GM04503 (cell line): ENCODE results near the gene METTL21A.
"Not testable (repeated sequence)": the region's sequence is repeated elsewhere in the genome, so short reads cannot be mapped to it uniquely, and the experiment has no call there.

Source experiments
- DNase-seq: peaks from one replicate; pipeline ENCODE4 v3.0.0-alpha.2; 2012; ENCODE audit warnings: low read depth

METTL21A gene

DNA sequence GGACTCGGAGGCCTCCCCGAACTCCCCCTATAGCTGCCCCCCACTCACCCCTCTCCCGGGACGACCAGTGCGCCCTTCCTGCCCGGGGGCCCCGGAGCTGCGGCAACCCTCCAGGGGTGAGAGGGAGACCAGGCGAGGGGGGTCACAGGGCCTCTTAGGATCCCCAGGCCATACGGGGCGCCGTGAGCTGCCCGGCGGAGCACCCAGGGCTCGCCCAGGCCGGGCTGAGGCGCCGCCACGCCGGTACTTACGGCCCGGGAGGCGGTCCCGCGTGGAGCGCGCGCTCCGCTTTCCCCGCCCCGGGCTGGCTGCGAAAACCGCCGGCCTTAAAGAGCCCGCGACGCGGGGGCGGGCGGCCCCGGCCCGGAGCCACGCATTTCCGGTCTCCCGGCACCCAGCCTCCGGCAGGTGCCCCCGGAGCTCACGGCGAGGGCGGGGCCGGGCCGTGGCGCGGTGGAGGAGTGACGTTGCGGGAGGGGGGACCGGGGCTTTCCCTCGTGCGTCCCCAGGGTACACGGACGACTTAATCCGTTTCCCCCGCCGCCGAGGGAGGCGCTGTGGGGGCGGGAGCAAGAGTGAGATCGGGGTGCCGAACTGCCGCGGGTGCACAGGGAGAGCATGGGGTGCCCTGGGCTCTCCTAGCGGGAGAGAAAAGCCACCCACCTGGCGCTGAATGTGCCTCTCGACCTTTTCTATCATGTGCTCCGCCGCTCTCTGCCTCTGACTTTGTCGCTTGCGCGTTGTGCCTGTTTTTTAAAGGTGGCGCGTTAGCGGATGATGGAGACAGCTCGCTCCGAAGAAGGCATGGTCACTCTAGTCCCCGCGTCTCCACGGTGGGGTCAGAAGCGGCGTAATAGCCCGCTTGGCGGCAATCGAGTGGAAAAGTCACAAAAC is at the start of gene METTL21A:
METTL21A (minus strand) TSS at position 381 of the 894 bp plus-strand sequence. CDS start 1,019 bp downstream, outside the sequence.
- no peak for DNase-seq

DNA sequence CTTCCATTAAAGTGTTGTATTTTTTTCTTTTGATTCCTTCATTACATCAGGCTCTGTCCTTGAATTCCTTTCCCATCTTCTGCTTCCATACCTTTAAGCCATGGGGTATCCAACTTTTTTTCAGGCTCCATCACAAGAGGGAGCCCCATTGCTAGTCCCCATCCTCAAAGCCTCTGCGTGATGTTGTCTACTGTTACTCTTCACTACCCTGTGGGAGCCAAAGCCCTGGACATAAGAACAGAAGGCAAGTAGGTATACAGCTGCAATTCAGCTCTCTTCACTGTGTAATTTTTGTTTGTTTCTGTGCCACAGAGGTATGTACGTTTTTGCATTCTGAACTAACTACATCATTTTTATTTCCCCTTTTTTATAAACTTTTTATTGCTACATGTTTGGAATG is 49.6 kb upstream of the METTL21A start:
- no peak for DNase-seq

DNA sequence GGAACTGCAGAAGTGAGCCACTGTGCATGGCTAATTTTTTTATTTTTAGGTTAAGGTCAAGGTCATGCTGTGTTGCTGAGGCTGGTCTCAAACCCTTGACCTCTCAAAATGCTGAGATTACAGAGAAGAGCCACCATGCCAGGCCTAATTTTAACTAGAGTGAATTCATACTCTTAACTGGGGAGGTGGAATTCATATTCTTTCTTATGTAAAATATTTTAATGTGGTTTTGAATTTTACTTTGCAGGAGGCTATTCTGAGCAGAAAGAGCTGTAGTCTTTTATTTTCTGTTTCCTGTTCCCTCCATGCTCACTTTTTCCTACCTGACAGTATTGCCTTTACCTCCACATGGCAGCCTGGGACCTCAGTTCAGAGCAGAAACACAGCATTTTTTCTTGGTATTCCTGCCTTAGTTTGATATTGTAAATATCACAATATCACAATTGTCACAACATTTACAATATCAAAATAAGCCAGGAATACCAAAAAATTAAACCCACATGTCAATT is 49.1 kb upstream of the METTL21A start:
- no peak for DNase-seq

DNA sequence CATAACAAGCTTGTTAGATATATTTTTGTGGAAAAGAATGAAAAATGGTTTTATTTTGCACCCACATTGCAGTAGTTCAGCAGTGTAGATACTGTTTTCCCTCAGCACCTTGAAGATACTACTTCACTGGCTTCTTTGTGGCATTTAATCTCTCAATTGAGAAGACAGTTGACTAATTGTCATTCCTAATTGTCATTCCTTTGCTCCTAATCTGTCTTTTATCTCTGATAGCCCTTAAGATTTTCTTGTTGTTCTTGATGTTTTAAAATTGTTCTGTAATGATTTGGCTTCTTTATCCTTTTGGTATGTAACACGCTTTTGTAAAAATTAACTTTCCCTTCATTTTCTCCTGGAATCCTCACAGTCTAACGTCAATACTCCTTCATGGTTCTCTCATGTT is 48.2 kb upstream of the METTL21A start:
- no peak for DNase-seq

DNA sequence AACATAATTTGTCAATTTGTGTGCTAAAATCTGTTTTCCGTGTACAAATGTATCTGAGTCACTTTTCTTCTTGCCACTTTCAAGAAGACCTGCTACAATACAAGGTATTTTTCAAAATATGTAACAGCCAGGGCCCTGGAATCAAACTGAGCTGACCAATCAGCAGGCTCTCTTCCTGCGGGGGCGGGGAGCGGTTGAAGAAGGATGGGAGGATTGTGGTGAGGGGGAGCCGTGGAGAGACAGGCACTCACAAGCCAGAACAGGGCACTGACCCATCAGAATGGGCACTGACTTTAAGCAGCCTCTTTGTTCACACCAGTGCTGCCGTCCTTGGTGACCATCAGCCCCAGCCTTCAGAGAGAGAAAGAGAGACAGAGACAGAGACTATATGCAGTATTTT is 45.7 kb upstream of the METTL21A start:
- no peak for DNase-seq

DNA sequence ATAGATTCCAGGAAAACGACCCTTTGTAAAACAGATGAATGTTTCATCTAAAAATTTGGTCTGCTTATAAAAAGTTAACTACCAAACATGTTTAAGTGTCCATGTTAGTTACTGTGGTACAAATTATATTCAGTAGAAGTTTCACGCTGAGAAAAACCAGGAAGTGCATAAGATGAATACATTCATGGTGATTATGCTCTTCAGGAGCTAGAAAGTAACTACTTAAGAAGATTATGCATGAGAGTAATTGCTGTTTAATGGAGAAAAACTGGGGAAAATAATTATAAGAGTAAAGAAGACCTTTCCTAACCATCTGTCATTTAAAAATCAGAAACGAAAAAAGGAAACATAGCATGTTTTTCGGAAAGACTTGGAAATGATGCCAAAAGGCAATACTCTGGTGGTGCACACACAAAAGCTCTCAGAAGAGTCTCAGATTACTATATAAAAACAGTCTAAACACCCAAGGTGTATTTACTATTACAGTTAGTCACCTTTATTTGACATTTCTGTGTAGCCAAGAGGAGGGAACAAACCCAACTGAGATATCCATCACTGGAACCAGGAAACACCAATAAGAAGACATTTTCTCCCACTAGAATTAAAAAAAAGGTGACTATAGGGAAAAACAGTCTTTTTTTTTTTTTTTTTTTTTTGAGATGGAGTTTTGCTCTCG is 38.8 kb upstream of the METTL21A start:
- DNase-seq = no peak

DNA sequence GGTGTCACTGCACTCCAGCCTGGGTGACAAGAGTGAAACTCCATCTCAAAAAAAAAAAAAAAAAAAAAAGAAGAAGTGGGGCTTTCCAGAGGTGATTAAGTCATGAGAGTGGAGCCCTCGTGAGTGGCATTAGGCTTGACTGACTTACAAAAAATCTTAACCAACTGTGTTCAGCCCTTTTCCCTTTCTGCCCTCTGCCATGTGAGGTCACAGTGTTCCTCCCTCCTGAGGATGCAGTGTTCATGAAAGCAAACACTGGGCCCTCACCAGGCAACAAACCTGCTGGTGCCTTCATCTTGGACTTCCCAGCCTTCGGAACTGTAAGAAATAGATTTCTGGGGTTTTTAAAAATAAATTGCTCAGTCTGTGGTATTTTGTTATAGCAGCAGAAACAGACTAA is 37.0 kb upstream of the METTL21A start:
- DNase-seq = no peak

DNA sequence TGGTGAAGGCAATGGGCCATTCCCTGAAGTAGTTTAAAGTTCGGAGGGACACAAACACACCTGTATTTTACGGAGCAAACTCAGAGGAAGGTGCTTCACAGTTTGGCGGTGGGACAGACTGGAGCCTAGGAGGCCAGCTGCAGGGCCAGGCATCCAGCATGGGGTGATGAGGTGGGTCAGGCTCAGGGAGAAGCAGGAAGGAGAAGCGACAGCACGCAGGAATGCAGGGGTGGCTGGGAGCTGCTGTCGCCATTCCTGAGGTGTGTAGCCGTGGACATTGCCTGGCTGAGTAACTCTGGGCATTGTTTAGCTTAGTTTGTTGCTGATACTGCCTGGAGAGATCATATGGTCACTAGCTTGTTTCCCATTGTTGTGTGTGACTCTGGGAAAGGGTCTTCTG is 35.8 kb upstream of the METTL21A start:
- DNase-seq = no peak

DNA sequence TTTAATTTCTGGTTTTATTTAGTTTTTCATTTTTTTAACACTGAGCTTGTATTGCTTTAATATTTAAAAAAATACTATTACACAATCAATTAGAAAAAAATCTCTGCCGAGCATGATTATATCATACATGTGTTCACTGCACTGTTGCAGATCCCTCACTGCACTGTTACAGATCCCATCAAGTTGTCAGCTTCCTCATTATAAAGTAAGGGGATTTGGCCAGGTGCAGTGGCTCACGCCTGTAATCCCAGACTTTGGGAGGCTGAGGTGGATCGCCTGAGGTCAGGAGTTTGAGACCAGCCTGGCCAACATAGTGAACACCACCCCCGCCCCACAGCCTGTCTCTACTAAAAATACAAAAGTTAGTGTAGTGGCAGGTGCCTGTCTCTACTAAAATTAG is 33.0 kb upstream of the METTL21A start:
- DNase-seq = no peak

DNA sequence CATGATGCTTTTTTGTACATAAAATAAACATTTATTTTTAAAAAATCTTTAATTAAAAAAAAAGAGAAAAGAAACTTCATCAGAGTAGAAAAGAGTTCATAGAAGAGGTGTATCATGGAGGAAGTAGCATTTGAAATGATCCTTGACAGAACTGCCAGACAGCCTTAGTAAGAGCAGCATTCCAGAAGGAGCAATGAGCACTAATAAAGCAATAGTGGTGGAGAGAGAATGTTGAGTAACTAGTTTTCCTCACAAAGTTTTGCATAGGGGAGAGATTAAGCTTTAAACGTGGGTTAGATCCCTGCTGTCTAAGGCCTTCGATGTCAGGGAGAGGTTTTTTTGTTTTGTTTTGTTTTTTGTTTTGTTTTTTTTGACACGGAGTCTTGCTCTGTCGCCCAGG is 29.8 kb upstream of the METTL21A start:
- no peak for DNase-seq

DNA sequence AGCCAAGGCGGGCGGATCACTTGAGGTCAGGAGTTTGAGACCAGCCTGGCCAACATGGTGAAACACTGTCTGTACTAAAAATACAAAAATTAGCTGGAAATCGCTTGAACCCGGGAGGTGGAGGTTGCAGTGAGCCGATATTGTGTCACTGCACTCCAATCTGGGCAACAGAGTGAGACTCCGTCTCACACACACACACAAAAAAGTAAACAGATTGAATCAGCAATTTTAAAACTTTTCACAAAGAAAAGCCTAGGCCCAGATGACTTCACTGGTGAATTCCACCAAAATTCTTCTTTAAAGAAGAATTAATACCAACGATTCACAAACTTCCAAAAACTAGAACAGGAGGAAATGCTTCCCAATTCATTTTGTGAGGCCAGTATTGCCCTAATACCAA is 21.4 kb upstream of the METTL21A start:
- not testable (repeated sequence) for DNase-seq

DNA sequence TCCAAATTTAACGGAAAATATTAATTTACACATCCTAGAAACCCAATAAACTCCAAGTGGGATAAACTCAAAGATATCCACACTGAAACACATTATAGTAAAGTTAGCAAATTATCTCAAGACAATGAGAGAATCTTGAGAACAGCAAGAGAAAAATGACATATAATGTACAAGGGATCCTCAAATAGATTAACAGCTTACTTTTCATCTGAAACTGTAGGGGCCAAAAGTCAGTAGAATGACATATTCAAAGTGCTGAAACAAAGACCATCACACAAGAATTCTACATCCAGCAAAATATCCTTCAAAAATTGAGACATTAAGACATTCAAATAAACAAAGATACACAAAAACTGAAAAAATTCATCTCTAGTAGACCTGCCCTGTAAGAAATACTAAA is 18.7 kb upstream of the METTL21A start:
- no peak for DNase-seq

DNA sequence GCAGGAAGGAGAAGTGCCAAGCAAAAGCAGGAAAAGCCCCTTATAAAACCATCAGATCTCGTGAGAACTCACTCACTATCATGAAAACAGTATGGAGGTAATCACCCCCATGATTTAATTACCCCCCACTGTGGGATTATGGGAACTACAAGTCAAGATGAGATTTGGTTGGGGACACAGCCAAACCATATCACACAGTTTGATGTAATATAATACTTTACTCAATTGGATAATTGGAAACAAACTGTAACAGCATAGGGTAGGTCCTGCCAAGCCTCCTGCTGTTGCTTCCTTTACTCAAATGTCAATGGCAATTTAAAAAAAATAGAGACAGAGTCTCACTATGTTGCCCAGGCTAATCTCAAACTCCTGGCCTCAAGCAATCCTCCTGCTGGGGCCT is 15.5 kb upstream of the METTL21A start:
- DNase-seq = no peak

DNA sequence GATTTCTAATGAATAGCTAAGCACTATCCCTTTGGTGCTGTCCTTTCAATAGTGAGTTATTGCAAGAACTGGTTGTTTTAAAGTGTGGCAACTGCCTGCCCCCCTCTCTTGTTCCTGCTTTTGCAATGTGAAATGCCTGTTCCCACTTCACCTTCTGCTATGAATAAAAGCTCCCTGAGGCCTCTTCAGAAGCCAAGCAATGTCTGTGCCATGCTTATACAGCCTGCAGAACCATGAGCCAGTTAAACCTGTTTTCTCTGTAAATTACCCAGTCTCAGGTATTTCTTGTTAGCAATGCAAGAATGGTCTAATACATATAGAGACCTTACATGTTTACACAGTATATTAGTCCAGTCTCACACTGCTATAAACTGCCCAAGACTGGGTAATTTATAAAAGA is 15.0 kb upstream of the METTL21A start:
- DNase-seq = no peak

DNA sequence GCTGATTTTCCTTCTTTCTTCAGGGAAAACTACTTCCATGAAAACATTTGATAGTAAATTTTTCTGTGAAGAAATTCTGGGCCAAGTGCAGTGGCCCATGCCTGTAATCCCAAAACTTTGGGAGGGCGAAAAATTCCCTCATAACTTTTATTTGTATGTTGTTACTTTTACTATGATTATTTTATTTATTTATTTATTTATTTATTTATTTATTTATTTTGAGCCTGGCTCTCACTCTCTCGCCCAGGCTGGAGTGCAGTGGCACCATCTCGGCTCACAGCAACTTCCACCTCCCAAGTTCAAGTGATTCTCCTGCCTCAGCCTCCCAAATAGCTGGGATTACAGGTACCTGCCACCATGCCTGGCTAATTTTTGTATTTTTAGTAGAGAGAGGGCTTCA is 14.1 kb upstream of the METTL21A start:
- not testable (repeated sequence) for DNase-seq

DNA sequence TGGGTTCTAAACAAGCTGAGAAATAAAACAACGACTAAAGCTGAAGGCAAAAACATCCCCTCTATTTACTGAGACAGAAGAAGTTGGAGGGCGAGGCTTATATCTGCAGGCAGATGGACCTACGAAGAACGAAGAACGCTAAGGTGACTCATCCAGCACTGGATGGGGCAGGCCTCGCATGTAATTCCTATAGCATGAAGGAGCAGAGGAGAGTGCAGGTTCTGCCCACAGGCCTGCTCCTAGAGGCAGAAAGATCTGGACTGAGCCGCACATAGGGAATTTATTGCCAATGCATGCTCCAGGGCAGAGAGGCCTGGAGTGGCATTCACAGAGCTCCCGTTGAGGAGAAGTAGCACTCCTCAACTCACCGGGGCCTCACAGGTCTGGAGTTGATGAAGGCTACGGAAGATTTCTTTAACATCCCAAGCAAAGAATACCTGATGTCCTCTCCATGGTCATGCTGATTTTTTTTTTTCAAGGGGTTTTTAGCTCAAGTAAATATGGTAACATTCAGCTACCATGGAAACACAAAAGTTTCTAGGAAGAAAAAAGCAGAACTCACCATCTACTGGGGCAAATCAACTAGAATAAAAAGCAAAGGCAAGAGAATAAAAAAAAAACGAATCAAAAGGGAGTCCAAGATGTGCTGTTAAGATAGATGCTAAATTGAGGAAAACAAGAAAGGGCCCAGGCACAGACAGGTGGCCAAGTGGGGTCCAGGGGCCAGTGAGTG is 10.4 kb upstream of the METTL21A start:
- DNase-seq = no peak

DNA sequence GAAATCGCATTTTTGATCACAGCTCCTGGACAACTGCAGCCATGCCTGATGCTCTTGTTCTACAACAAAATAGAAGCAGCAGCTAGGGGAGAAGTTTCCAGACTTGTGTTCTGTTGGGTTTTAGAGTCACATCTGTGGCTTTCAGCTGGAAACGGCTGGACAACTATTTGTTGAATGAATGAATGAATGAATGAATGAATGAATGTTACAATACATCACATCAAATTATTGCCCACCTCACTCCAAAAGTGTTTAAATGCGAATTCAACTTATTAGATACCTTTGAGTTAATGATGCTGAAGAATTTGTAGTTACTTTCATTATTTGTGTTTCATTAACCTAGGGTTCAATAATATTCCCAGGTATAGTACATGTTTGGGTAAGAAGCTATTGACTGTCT is 8.5 kb upstream of the METTL21A start:
- DNase-seq = no peak

DNA sequence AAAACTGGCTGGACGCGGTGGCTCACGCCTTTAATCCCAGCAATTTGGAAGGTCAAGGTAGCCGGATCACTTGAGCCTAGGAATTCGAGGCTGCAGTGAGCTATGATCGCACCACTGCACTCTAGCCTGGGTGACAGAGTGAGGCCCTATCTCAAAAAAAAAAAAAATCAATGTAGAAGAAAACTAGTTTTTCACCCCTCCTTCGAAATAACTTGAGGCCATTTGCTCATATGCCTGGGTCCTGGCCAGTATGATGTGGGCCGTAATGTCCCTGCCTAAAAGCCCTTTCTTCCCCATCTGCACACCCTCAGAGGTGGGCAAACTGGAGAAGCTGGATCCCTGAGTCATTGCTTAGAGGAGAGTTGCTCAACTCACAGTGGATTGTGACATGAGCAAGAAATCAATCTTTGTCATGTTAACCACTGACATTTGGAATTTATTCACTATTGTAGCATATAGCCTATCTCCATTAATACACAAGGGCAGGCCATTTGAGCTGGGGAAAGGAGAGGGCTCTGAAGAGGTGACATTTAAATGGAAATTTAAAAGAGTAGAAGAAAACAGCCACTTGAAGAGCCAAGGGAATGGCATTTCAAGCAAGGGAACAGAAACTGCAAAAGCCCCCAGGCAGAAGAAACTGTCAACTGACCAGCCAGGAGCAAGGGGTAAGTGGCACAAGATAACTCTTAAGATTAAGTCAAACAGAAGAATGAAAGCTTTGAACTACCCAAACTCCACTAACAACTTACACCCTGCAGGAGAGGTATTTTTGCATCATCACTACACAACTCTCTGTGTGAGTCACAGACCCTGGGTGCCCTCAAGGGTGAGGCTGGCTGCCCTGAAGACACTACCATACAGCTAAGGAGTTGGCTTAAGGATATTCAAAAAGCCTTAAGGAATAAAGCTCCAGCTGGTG is 7.6 kb upstream of the METTL21A start:
- DNase-seq = no peak

DNA sequence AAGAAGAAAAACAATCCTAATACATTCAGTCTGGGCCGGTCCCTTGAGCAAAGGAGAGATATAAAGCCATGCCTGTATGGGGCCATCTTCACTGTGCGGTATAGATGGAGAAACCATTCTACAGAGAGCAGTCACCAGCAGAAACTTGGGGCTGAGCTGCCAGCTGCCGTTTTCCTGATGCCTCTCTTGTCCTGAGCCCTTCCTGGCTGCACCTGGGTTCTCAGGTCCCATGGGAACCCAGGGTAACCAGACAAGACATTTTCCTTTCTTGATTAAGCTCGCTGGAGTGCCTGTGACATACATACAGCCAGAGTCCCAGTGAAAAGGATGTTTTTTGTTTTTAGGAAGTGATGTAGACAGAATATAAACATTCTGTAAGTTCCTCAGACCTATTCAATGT is 5.3 kb upstream of the METTL21A start:
- DNase-seq = no peak

DNA sequence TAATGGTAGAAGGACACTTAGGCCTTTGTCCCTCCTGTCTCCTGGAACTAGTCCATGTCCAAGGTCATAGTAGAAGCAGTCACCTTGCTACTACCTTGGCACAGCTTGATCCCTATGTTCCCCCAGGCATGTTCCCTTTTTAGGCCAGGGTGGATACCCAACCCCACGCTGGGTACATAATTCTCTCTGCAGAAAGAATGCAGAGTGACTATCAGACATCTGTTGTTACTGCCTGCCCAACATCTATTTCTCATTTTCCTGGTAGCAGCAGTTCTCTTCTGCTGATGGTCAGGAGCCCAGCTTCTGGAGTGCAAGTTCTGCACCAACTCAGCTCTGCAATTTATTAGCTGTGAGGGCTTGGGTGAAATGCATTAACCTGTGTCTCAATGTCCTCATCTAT is 4.4 kb upstream of the METTL21A start:
- DNase-seq = no peak

DNA sequence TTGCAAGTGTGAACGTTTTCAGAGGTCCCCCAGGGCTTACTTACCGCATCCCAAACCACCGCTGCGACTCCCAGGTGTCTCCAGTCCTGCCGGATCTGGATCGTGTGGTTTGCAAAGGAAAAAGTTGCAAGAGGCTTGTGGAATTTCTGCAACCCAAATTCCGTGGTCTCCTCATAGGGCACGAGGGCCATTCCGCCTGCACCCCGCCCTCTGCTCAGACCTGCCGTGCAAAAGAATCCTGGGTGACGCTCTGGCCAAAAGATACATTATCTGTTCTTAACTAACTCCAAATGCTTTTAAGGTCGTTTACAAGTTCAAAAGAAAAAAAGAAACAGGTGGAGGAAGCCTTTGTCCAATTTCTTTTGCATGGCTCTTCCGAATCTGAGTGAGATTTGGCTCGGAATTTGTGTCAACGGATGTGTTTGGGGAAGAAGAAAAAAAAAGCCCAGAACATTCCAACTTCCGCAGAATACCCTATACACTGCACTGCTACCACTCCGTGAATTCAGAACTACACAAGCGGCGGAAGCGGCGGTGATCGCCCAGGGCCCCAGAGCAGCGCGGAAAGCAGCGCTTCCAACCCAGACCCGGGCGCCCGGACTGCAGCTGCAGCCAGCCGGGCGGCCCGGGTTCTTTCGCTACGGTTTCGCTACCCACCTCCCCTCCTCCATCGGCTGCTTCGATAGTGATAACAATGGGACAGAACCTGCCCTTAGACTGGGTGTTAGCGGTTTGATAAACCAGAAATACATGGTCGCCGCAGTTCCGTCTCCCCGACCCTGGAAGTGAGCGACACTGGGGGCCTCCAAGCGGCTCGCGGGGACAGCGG is 795 bp downstream of the METTL21A start:
- DNase-seq = no peak
